ENCODE measurements around the gene IMP3. TPM values are rescaled to one million over a fixed set of nuclear protein-coding genes. Genes with fewer than 3 reads are reported as not detected.

IMP3 gene
- total RNA-seq, 6 experiments from 2014 or later = 37.7 to 192 (median 44.4) TPM

DNA sequence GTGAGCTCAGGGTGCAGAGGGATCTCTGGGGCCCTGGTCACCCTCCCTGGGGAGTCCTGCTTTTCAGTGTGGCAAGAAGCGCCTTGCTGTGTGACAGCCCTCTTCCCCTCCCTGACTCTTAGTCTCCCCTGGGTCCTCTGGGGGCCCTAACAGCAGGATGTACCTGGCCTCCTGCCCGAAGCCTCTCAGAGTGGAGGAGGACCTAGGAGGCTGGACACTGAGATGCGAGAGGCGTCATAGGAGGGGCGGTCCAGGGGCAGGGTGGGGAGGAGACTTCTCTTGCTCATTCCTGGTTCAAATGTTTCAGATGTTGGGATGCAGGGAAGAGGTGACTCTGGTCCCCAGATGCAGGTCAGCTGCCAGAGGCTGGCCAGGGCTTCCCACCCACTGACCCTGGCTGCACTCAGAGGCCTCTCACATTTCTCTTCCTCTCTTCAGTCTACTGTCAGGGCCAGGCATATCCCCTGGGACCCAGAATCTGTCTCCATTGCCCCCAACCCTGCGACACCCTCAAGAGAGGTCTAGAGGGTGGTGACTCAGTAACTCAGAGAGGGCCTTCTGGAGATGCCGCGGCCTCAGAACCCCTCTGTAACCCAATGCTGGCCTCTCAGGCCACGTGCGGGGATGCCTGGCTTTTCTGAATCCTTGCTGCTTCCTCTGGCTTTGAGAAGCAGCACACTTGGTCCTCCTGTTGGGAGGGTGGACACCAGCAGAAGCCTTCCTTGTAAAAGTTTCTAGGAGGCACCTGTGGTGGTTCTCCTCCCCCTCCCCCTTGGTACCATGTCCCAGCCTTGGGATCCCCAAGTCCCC, 33.6 kb upstream of the IMP3 start:
- Histone ChIP-seq H3K27me3 (no peaks in the 10 kb centered on the region), H3K36me3 (no peaks in the 10 kb centered on the region), H3K4me1 (peaks cover 0 to 10% (median 0%) of the 10 kb centered on the region in 4 donors), H3K4me3 (no peak overlapping the region), H3K9me3 (no peaks in the 10 kb centered on the region), H3K27ac (no peak overlapping the region)
- intact Hi-C loops (cut with DNase I) = no loop called here
- WGBS (ENCODE audit: insufficient coverage, low coverage, low lambda C conversion rate, missing lambda C conversion rate) = no CpG with 5 or more reads among the region's 10 CpGs
- no peak for TF ChIP-seq POLR2A (IDR thresholded peaks at IDR 0.05)
- TF ChIP-seq, protein P1, sequence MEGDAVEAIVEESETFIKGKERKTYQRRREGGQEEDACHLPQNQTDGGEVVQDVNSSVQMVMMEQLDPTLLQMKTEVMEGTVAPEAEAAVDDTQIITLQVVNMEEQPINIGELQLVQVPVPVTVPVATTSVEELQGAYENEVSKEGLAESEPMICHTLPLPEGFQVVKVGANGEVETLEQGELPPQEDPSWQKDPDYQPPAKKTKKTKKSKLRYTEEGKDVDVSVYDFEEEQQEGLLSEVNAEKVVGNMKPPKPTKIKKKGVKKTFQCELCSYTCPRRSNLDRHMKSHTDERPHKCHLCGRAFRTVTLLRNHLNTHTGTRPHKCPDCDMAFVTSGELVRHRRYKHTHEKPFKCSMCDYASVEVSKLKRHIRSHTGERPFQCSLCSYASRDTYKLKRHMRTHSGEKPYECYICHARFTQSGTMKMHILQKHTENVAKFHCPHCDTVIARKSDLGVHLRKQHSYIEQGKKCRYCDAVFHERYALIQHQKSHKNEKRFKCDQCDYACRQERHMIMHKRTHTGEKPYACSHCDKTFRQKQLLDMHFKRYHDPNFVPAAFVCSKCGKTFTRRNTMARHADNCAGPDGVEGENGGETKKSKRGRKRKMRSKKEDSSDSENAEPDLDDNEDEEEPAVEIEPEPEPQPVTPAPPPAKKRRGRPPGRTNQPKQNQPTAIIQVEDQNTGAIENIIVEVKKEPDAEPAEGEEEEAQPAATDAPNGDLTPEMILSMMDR (IDR thresholded peaks at IDR 0.05) = no peak
- DNase-seq (no peak), ATAC-seq (peak in 2 of 4 donors; percentile 11 to 23)

- WGBS (ENCODE audit: insufficient coverage, low coverage, low lambda C conversion rate, missing lambda C conversion rate) = 89% methylated on average over 3 of the region's 14 CpGs
- peak in 1 of 4 donors; percentile 4 for ATAC-seq
- intact Hi-C loops (cut with DNase I) = no loop called here
- Histone ChIP-seq H3K27ac (no peak overlapping the region), H3K4me1 (peaks cover 0 to 10% (median 0%) of the 10 kb centered on the region in 4 donors), H3K36me3 (no peaks in the 10 kb centered on the region), H3K9me3 (no peaks in the 10 kb centered on the region), H3K4me3 (no peak overlapping the region), H3K27me3 (no peaks in the 10 kb centered on the region)
- DNase-seq = no peak
- TF ChIP-seq POLR2A (IDR thresholded peaks at IDR 0.05) = no peak
- TF ChIP-seq, protein P1 (IDR thresholded peaks at IDR 0.05) = no peak
Observed at GRCh38 chr15:75672646-75673425, 32.8 kb upstream of the IMP3 start.

DNA sequence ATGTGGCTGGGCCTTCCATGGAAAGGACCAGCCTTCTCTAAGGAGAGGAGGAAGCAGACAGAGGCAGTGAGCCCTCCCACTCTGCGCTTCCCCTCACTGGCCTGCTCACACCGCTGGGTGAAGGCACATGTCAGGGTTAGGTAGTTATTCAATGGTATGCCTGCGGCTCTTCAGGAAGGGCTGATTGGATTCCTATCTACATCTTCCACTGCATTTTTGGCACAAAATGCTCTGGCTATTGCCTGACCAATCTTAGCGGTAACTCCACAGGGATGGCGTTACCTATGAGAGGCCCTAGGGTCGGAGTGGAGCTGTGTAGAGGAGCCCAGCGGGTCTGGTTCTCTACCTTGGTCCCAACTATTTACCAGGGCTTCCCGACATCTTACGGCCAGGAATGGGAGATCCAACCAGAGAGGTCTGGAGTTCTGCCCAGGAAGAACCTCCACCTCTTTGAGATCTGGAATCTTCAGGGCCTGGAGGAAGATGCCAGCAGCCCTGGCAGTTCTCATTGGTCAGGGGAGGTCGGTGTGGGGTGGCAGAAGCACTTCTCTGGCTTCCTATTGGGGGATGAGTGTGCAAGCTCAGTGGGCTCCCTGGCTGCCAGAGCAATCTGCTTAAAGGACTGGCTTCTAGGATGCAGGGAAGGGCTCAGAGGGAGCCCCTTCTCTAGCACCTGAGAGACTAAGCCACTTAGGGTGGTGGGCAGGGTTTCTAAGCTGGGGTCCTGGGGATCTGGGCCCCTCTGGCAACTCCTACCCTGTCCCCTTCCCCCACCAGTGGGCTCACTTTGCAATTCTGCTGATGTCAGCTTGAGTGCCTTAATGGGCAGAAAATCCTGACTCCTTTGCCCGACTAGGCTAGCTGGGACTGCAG, 31.9 kb upstream of the IMP3 start:
- ATAC-seq (no peak), DNase-seq (no peak)
- intact Hi-C loops (cut with DNase I) = no loop called here
- H3K27ac ChIP-seq = no peak overlapping the region
- TF ChIP-seq, protein P1 (IDR thresholded peaks at IDR 0.05) = no peak
- TF ChIP-seq POLR2A (IDR thresholded peaks at IDR 0.05) = no peak
- WGBS (ENCODE audit: insufficient coverage, low coverage, low lambda C conversion rate, missing lambda C conversion rate) = 76% methylated on average over 6 of the region's 11 CpGs
- H3K36me3 ChIP-seq = no peaks in the 10 kb centered on the region
- no peak overlapping the region for H3K4me3 ChIP-seq
- no peaks in the 10 kb centered on the region for H3K9me3 ChIP-seq
- H3K27me3 ChIP-seq = no peaks in the 10 kb centered on the region
- peaks cover 0 to 10% (median under 1%) of the 10 kb centered on the region in 4 donors for H3K4me1 ChIP-seq

DNA sequence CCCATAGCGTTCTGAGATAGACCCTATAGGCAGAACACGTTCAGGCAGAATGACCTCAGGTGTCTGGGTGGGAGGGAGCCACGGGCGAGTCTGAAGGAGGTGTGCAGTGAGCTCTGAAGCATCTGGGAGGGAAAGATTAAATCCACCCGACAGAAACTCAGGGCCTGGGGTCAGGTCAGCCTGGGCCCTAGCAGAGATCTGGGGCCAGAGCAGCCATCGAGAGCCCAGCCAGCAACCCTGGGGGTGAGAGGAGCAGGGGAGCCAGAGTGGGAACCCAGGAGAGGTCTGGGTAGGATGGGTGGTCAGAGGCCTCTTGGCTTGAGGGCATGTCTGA, 29.8 kb upstream of the IMP3 start:
- Histone ChIP-seq H3K4me3 (no peak overlapping the region), H3K9me3 (no peaks in the 10 kb centered on the region), H3K4me1 (peaks cover 0 to 19% (median 6%) of the 10 kb centered on the region in 4 donors), H3K27me3 (no peaks in the 10 kb centered on the region), H3K36me3 (no peaks in the 10 kb centered on the region), H3K27ac (no peak overlapping the region)
- intact Hi-C loops (cut with DNase I) = no loop called here
- DNase-seq = no peak
- no peak for ATAC-seq
- TF ChIP-seq, protein P1 (IDR thresholded peaks at IDR 0.05) = no peak
- 60% methylated on average over 2 of the region's 6 CpGs for WGBS (ENCODE audit: insufficient coverage, low coverage, low lambda C conversion rate, missing lambda C conversion rate)
